SU-DHL-6 (cell line): Measurements from ENCODE around the gene RBKS.
"Not testable (repeated sequence)": the region's sequence is repeated elsewhere in the genome, so short reads cannot be mapped to it uniquely, and the experiment has no call there.

Experiments
- CTCF ChIP-seq: fragments of 200-600 bp; sonication (generic); IDR thresholded peaks from one replicate; pipeline ENCODE4 v1.5.1; 2017; ENCODE audit warnings: antibody characterized with exemption, mild to moderate bottlenecking, low read length, moderate library complexity; ENCODE audit not compliant: insufficient read depth, poor library complexity, severe bottlenecking
- EZH2phosphoT487 ChIP-seq: fragments of 200-600 bp; sonication (generic), shearing (Covaris generic); conservative IDR thresholded peaks from 2 replicates; pipeline ENCODE4 v1.6.1; 2018; ENCODE audit warnings: mild to moderate bottlenecking, antibody characterized with exemption, low read length, moderate library complexity, mixed read lengths

DNA sequence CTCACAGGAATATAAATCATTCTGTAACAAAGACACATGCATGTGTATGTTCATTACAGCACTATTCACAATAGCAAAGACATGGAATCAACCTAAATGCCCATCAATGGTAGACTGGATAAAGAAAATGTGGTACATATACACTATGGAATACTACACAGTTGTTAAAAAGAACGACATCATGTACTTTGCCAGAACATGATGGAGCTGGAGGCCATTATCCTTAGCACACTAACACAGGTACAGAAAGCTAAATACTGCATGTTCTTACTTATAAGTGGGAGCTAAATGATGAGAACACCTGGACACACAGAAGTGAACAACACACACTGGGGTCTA, 7.6 kb downstream of the RBKS start:
- TF ChIP-seq CTCF, EZH2phosphoT487: not testable (repeated sequence)
